Measurements from ENCODE around the gene KCNAB1.
"Not testable (repeated sequence)": the region's sequence is repeated elsewhere in the genome, so short reads cannot be mapped to it uniquely, and the experiment has no call there.

- not testable (repeated sequence) for TF ChIP-seq CTCF, POLR2A (IDR thresholded peaks at IDR 0.05)
These were observed 76.8 kb downstream of the KCNAB1 start for GRCh38 chr3:156197152-156197551.

All from tibial nerve (tissue), 3 donors.